ENCODE measurements around the gene CD1D.
A peak's percentile ranks its signal among the peaks of the same experiment; 100 is the strongest.

The CD1D gene

DNA sequence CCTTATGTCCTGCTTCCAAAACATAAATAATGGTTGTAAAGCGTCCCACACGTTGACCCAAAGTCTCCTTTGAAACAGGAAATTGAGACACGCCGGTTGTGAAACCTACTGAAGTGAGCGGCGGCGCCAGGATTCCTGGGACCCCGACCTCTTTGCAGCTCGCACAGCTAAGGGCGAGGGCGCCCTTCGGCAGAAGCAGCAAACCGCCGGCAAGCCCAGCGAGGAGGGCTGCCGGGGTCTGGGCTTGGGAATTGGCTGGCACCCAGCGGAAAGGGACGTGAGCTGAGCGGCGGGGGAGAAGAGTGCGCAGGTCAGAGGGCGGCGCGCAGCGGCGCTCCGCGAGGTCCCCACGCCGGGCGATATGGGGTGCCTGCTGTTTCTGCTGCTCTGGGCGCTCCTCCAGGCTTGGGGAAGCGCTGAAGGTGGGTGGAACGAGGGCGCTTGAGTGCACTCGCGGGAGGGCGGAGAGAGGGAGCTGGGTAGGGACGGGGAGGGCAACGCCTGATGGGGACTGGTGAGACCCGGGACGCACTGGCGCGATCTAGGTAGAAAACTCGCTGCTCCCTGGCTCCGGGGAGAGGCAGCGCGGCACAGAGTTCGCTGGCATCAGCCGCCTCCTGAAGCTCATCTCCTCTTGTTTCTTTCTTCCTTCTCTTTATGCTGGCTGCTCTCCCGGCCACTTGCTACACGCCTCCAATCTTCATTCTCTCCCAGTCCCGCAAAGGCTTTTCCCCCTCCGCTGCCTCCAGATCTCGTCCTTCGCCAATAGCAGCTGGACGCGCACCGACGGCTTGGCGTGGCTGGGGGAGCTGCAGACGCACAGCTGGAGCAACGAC lies at the start of gene CD1D:
CD1D (plus strand) TSS at position 155 of the 836 bp plus-strand sequence; CDS start at position 362, 207 bp downstream.
- peak; percentile 58 for DNase-seq (ENCODE audit: low spot score)
- TF ChIP-seq, protein P1, sequence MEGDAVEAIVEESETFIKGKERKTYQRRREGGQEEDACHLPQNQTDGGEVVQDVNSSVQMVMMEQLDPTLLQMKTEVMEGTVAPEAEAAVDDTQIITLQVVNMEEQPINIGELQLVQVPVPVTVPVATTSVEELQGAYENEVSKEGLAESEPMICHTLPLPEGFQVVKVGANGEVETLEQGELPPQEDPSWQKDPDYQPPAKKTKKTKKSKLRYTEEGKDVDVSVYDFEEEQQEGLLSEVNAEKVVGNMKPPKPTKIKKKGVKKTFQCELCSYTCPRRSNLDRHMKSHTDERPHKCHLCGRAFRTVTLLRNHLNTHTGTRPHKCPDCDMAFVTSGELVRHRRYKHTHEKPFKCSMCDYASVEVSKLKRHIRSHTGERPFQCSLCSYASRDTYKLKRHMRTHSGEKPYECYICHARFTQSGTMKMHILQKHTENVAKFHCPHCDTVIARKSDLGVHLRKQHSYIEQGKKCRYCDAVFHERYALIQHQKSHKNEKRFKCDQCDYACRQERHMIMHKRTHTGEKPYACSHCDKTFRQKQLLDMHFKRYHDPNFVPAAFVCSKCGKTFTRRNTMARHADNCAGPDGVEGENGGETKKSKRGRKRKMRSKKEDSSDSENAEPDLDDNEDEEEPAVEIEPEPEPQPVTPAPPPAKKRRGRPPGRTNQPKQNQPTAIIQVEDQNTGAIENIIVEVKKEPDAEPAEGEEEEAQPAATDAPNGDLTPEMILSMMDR (IDR thresholded peaks at IDR 0.05; ENCODE audit: extremely low read depth, insufficient read depth, missing control alignments) = no peak
- in situ Hi-C loops (cut with MboI; ENCODE audit: low pct_unique_long_range_greater_than_20kb, low sequenced_read_pairs, unreplicated experiment) = loop anchor here (25.0 kb wide), 1 partner anchor 831 kb away; the partner anchor contains the start of gene IFI16

DNA sequence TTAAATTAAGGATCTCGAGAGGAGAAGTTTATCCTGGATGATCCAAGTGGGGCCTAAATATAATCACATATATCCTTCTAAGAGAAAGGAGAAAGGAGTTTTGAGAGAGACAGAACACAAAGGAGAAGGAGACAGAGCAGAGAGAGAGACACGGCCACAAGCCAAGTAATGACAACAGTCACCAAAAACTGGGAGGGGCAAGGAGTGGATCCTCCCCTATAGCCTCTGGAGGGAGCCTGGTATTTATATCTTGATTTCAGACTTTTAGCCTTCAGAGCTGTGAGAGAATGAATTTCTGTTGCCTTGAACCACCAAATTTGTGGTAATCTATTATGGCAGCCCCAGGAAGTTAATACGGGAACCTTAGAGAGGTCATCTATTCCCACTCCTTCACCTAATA lies 49.5 kb upstream of the CD1D start:
- in situ Hi-C loops (cut with MboI; ENCODE audit: low pct_unique_long_range_greater_than_20kb, low sequenced_read_pairs, unreplicated experiment) = no loop called here
- DNase-seq (ENCODE audit: low spot score) = no peak
- TF ChIP-seq, protein P1 (IDR thresholded peaks at IDR 0.05; ENCODE audit: extremely low read depth, insufficient read depth, missing control alignments) = peak; percentile 1

DNA sequence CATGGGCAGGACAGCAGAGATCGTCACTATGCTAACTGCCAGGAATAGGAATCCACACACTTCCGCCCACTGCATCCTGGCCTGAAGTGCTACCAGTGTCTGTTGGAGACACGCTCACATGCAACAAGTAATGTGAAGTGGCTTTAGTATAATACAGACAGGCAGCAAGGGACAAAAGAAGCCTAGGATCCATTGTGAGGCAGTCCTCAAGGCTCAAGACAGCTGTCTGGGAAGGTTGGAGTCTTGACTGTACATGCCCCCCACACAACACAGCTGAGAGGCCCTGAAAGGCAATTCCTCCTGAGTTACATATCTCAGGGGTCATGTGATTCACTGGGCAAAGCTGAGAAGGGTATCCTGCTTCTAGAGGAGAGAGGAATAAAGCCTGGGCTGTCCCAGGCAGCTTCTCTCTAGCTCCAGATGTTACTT lies 39.9 kb upstream of the CD1D start:
- DNase-seq (ENCODE audit: low spot score) = no peak
- TF ChIP-seq, protein P1 (IDR thresholded peaks at IDR 0.05; ENCODE audit: extremely low read depth, insufficient read depth, missing control alignments) = no peak
- in situ Hi-C loops (cut with MboI; ENCODE audit: low pct_unique_long_range_greater_than_20kb, low sequenced_read_pairs, unreplicated experiment) = no loop called here

DNA sequence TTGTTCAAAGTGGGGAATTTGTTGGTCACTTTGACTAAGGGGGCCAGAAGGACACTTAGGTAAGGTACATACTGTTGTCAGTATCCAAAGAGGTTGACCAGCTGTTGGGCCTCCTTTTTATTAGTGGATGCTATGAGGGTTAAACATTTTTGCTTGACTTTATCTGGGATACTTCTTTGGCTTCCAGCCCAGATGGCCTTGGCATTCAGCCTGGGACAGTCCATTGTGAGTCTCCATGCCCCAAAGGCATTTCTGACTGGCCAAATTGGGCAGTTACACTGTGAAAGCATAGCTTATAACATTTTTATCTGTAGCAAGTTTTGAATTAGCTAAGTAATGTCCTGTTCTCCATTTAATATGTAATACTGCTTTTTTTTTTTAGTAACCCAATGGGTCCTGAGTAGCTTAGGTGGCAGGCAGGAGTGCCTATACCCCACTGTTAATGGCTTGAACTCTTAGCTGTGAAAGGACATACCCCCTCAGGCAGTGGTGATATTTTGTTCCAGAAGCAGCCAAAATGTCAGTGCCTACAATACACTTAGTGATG lies 35.4 kb upstream of the CD1D start:
- TF ChIP-seq, protein P1 (IDR thresholded peaks at IDR 0.05; ENCODE audit: extremely low read depth, insufficient read depth, missing control alignments) = no peak
- in situ Hi-C loops (cut with MboI; ENCODE audit: low pct_unique_long_range_greater_than_20kb, low sequenced_read_pairs, unreplicated experiment) = no loop called here
- no peak for DNase-seq (ENCODE audit: low spot score)

DNA sequence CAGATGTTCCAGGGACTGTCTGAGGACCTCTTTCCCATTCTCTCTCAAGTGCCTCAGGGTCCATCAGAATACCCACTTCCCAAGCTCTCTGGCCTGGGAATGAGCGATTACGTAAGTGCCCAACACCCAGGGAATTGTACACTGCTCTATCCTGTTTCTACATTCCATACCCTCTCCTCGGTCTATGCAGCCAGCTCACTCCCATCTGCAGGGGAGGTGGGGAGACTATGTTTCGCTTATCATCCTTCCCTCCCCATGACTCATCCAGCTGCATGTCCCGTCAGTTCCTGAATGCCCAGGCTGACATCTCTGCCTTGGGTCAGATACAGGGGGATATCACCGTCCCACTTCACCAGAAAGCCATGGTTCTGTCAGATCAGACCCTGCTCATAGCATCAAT lies 34.5 kb upstream of the CD1D start:
- in situ Hi-C loops (cut with MboI; ENCODE audit: low pct_unique_long_range_greater_than_20kb, low sequenced_read_pairs, unreplicated experiment) = no loop called here
- no peak for DNase-seq (ENCODE audit: low spot score)
- TF ChIP-seq, protein P1 (IDR thresholded peaks at IDR 0.05; ENCODE audit: extremely low read depth, insufficient read depth, missing control alignments) = no peak

DNA sequence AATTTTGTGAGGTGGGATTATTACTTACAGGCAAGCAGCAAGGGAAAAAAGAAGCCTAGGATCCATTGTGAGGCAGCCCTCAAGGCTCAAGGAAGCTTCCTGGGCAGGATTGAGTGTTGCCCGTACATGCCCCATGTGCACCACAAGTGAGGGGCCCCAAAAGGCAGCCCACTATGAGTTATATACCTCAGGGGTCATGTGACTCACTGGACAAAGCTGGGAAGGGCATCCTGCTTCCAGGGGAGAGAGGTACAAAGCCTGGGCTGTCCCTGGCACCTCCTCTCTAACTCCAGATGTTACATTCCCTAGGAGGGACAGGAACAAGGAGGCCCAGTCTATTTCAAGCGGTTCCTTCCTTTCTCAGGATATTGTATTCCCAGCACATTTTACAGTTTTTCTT lies 34.0 kb upstream of the CD1D start:
- in situ Hi-C loops (cut with MboI; ENCODE audit: low pct_unique_long_range_greater_than_20kb, low sequenced_read_pairs, unreplicated experiment) = no loop called here
- DNase-seq (ENCODE audit: low spot score) = no peak
- TF ChIP-seq, protein P1 (IDR thresholded peaks at IDR 0.05; ENCODE audit: extremely low read depth, insufficient read depth, missing control alignments) = no peak

Data from GM13977 (cell line).